EH (cell line): ENCODE results near the gene MFAP4.

ENCODE experiments used
- DNase-seq: peaks from one replicate; pipeline ENCODE4 v3.0.0-alpha.2; 2015; ENCODE audit warnings: low read depth

The MFAP4 gene

GRCh38 chr17:19410091-19410490 is 23.1 kb upstream of the MFAP4 start:
- no peak for DNase-seq

DNA sequence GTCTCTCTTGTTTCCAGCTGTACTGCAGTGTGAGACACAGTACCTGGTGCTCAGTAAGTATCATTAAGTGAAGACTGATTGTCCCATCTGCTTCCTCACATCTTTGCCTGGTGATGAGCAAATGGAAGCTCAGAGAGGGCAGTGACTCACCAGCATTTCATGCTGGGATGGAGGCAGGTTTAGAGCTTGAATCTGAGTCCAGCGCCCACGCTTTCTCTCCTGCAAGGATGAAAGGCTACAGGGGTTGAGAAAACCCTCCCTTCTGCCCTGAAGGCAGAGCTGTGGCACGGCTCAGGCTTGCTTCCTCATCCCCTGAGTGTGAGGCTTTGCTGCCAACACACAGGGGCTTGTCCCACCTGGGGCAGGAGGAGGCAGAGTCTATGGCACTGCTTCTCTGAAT is 22.5 kb upstream of the MFAP4 start:
- peak; percentile 81 for DNase-seq

DNA sequence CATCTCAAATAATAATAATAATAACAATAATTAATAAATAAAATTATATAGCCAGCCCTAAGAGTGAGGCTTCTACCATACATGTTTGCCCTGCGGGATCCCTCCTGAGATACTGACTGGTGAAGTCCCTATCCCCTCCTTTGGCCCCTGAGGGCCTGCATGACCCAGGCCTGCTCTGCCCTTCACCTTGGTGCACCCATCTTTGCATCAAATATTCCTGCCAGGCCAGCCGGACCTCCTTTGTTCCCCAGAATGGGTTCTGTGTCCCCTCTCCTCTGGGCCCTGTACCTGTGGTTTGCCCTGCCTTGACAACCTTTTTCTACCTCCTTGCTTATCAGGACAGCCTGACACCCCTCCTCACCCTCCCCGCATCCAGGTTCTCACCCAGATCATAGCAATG is 22.1 kb upstream of the MFAP4 start:
- DNase-seq = no peak

GRCh38 chr17:19408346-19408710 is 21.3 kb upstream of the MFAP4 start:
- no peak for DNase-seq

DNA sequence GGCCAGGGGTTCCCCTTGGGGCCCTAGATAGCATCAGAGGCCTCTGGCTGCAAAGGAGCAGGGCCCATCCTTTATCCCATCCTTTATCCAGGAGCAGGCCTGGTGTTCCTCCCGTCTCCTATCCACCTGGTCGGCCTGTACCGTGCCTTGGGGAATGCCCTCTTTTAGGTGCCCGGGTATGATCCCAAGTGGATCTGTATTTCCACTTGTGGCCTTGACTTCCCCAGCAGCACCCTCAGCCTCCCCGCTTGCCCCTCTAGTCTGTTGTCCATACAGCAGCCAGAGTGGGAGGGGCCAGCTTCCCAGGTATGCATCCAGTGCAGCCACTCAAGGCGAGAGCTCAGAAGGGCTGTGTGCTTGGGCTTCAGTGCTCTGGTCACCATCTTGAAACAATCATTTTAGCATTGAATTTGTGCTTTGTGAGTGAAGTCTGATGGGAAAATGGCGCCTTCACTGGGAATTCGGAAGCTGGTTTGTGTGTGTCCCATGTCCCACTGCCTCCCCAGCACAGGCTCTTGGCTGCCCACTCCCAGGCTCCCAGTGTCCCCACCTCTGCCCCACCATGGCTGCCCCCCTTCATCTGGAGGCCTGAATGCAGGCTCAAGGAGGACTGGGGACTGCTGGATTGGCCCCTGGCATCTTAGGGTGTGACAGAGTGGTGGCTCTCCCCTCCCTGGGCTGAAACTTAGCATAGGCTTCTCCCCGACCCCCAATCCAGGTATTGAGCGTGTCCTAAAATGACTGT is 20.8 kb upstream of the MFAP4 start:
- no peak for DNase-seq

DNA sequence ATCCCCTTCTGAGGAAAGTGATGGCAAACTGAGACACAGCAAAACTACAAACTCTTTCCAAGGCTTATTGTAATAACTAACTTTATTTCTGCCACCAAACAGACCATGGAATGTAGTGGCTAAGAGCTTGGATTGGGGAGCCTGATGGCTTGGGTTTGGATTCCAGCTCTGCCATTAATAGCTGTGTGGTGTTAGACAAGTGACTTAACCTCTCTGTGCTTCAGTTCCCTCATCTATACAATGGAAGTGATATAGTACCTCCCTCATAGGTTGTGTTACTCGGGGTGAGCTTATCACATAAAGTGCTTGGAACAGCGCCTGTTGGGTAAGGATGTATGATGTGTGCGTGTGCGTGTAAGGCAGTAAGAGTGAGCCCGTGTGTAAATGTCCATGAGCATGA is 18.1 kb upstream of the MFAP4 start:
- no peak for DNase-seq

DNA sequence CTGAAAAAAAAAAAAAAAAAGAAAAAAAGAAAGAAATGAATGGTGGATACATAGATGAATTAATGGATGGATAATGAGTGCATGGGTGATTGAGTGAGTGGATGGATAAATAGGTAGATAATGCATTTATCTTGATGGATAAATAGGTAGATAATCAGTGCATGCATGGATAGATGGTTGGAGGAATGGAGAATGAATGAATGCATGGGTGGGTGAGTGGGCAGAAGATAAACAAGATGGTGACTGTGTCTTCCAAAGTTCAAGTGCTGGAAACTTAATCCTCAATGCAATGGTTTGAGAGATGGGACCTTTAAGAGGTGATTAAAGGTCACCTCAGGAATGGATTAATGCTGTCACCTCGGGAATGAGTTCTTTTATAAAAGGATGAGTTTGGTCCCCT is 17.3 kb upstream of the MFAP4 start:
- no peak for DNase-seq

DNA sequence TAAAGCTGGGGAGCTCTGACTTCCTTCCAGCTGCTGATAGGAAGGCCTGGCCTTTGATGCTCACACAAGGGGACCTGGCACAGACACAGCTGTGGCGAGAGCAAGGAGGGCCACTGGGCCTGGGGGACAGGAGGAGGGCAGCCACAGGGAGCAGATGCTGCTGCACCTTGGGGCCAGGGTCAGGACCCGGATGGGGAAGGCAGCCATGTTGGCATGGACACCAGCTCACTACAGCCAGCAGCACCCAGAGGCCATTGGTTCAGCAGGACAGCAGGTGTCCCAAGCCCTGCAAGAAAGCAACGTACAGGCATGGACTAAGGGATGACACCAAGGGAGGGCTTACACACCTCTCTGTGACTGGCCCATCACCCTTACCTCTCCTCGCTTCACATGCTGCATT is 16.0 kb upstream of the MFAP4 start:
- DNase-seq = no peak

GRCh38 chr17:19402171-19402570 is 15.2 kb upstream of the MFAP4 start:
- DNase-seq = no peak

GRCh38 chr17:19401321-19402010 is 14.5 kb upstream of the MFAP4 start:
- DNase-seq = no peak

- no peak for DNase-seq
Observed at GRCh38 chr17:19399750-19400450, 12.9 kb upstream of the MFAP4 start.

DNA sequence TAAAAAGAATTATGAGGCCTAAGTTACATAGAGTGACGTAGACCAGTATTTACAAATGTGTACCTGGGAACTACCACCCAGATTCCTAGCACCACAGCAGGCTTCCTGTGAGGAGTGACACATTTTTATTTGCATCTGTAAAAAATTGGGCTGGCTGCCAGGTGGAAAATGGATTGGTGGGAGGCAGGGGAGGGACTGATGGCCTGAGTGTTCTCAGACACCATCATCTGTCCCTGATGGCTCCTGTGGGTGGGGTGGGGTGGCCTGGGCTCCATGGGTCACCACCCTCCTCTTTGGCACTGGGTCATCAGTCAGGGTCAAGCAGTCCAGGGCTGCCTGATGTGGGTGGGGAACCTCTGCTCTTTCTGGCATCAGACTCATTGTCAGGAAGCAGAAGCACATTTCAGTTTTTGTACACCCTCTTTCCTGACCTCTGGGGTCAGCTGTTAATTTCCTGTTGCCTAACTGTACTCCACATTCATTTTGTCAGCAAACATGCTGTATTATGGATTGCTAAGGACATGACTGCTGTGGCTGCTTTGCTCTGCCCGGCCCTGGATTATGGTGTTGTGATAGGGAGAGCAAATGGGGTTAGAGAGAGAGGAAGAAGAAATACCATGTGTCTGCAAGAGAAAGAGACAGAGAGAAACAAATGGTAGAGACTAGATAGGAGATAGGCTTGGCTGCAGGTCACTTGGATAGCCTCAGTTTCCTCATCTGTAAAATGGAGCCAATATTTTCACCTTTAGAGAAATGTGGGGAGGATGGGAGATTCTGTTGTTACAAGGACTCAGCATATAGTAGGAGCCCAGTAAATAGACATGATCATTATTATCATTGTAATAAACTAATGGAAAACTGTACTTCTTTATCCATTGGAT is 11.6 kb upstream of the MFAP4 start:
- DNase-seq = peak; percentile 24

- peak; percentile 6 for DNase-seq
Observed at GRCh38 chr17:19397556-19398041, 10.6 kb upstream of the MFAP4 start.

DNA sequence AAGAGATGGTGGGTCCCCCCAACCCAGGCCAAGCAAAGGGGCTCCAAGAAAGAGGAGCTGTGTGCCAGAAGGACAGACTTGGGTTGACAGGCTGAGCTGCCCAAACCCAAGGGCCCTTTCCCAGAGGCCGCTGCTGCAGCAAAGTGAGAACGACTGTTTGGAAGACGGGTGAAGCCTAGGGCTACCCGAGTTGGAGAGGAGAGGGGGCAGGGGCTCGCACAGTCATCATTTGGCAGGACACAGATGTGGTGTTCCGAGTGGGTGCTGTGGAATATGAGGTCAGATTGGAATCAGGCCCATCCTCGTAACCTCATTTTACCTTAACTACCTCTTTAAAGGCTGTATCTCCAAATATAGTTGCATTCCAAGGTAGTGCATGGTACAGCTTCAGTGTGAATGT is 5.3 kb upstream of the MFAP4 start:
- DNase-seq = no peak

GRCh38 chr17:19391432-19391831 is 4.4 kb upstream of the MFAP4 start:
- no peak for DNase-seq

DNA sequence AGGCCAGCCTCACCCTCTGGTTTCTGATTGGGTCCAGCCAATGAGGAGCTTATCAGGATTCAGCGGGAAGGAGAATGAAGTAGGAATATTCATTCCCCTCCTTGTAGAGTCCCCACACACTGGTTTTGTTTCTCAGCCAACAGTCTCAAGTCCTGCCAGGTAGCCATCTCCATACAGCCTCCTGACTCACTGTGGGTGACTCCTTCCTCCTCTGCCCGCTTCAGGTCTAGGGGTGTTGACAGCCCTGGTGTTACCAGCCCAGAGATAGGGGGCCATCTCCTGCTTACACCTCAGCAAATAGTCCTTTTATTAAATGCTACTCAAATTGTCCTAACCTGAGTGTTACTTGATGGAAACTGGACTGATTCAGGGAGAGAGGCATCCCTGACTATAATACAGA is 4.0 kb upstream of the MFAP4 start:
- DNase-seq = no peak

DNA sequence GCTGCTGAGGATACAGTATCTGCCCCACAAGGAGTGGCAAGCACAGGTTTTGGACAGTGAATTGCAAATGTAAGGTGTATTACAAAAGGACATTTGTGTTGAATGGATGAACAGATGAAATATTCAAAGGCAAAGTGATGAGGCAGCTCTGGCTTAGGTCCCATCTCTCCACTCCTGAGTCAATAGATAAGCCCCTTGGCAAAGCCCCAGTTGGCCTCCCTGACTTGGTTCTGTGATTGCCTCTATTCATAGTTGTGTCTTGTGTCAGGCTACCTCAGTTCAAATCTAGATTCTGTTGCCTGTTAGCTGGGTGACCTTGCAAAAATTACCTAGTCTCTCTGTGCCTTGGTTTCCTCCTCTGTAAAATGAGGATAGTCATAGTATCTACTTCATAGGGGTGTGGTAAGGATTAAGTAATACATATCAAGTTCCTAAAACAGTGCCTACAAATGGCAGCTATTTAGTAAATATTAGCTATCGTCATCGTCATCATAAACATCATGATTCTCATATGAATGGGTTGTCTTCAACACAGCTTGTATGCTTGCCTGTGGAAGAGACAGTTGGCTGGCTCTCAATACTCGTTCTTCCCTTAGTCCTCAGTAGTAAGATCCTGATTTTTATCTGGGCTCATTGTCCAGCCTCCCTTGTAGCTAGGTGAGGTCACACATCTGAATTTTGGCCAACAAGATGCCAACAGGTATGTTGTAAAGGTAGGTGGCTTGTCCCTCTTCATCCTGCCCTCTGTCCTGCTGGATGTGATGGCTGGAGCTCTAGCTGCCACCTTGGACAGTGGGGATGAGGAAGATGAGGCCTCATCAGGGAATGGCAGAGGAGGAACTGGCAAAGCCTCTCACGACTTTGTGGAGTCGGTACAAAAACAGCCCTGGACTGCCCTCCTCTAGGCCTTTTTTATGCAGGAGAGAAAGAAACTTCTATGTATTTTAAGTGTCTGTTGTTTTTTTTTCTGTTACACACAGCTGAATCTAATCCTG is 2.1 kb upstream of the MFAP4 start:
- peak; percentile 38 for DNase-seq

DNA sequence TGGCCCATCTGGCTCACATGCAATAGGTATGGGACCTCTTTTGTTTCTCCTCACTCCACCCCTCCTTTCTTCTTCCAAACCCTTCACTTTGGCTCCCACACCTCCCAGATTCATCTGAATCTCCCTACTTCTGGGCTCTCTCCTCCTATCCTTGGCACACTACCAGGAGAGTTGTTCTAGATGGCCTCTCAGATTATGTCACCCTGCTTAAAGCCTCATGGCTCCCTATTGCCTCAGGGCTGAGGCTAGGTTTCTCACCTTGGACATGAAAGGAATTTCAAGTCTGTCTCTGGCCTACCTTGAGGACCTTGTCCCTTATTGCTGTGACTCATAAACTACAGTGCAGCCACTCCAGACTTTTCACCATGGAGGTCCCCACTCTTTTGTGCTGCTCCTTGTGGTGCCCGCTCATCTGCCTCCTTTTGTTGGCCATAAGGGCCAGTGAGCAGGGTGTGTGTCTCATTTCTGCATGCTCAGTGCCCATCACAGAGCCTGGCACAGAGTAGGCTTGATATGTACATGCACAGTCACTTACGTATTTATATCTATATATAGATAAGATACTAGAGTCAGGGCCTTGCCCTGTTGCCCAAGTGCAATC is 1.0 kb upstream of the MFAP4 start:
- peak; percentile 86 for DNase-seq

- DNase-seq = peak; percentile 92
Observed at GRCh38 chr17:19386051-19386929, 700 bp downstream of the MFAP4 start.
